NCI-H2107 treated with DMSO at 0.1 percent for 48 hours (cell line): Measurements from ENCODE around the gene TMEM170B.
A peak's percentile ranks its signal among the peaks of the same experiment; 100 is the strongest.

Experiments
- DNase-seq: peaks from one replicate; lab custom pipeline; 2025; ENCODE audit not compliant: unreplicated experiment; lab: John Stamatoyannopoulos, UW

Gene TMEM170B

GRCh38 chr6:11537229-11538051, at the start of gene TMEM170B:
Gene TMEM170B, plus strand, starts transcription at chr6:11537749. Its CDS starts 529 bp downstream, at chr6:11538278.
- peak; percentile 43 for DNase-seq

GRCh38 chr6:11490996-11491395, 46.6 kb upstream of the TMEM170B start:
- no peak for DNase-seq

GRCh38 chr6:11491596-11492463, 45.7 kb upstream of the TMEM170B start:
- no peak for DNase-seq

- no peak for DNase-seq
Observed at GRCh38 chr6:11492464-11493290, 44.9 kb upstream of the TMEM170B start.

- no peak for DNase-seq
Observed at GRCh38 chr6:11493974-11494373, 43.6 kb upstream of the TMEM170B start.

GRCh38 chr6:11494786-11495564, 42.6 kb upstream of the TMEM170B start:
- no peak for DNase-seq

- peak; percentile 28 for DNase-seq
Observed at GRCh38 chr6:11495565-11496145, 41.9 kb upstream of the TMEM170B start.

GRCh38 chr6:11496152-11497060, 41.1 kb upstream of the TMEM170B start:
- DNase-seq = peak; percentile 52

- DNase-seq = no peak
Observed at GRCh38 chr6:11497107-11497506, 40.4 kb upstream of the TMEM170B start.

- no peak for DNase-seq
Observed at GRCh38 chr6:11497881-11498280, 39.7 kb upstream of the TMEM170B start.

- no peak for DNase-seq
Observed at GRCh38 chr6:11500008-11500407, 37.5 kb upstream of the TMEM170B start.

GRCh38 chr6:11509471-11509870, 28.1 kb upstream of the TMEM170B start:
- DNase-seq = no peak

- no peak for DNase-seq
Observed at GRCh38 chr6:11514672-11515071, 22.9 kb upstream of the TMEM170B start.

- DNase-seq = no peak
Observed at GRCh38 chr6:11515763-11516162, 21.8 kb upstream of the TMEM170B start.

- no peak for DNase-seq
Observed at GRCh38 chr6:11522812-11523605, 14.5 kb upstream of the TMEM170B start.

GRCh38 chr6:11525468-11526155, 11.9 kb upstream of the TMEM170B start:
- DNase-seq = no peak

- no peak for DNase-seq
Observed at GRCh38 chr6:11526156-11526505, 11.4 kb upstream of the TMEM170B start.
